ENCODE data around the gene POTEG.
"Not testable (repeated sequence)": the region's sequence is repeated elsewhere in the genome, so short reads cannot be mapped to it uniquely, and the experiment has no call there.

The POTEG gene

DNA sequence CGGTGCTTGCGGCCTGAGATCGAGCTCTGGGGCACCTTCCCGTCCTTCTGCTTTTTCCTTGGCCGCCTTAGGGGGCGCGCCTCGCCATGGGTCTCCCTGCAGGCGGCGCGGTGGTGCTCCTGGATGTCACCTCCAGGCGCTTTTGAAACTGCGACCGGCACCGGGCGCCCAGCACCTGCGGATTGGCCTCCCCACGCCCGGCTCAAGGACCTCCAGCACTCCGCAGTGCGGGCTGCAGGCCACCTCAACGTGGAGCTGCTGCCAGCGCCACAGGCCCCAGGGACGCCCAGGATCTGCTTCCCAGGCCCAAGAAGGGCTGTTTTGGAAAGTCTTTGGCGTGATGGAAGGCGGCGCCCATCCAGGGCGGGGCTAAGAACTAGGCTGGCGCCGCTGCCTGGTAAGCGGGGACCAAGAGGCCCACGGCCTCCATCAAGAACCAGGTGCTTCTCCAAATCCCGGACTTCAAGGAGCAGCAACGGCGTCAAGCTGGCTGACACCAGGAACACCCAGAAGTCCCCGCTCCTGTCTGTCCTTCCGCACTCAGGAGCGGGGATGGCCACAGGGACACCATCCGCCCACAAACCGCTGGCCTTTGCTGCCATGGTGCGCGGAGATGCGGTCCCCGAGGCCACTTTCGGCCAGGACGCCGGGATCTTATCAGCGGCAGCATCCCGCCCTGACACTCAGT is 61.2 kb downstream of the POTEG start:
- not testable (repeated sequence) for DNase-seq

DNA sequence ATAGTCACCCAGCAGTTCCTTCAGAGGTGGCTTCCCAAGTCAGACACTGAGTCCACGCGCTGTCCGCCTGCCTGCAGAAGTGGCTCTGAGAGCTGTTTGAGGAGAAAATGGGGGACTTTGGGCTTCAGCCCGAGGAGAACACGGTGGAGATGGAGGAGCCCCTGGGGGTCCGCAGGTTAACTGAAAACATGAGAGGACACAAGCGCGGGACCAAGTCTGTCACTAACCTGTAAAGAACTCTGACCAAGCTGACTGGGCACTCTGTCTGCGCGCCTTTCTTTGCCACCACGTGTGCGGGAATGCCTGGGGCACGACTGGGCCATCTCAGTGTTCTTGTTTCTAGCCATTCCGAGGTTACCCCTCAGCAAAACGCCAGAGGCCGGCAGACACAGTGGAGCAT is 62.4 kb downstream of the POTEG start:
- not testable (repeated sequence) for DNase-seq

DNA sequence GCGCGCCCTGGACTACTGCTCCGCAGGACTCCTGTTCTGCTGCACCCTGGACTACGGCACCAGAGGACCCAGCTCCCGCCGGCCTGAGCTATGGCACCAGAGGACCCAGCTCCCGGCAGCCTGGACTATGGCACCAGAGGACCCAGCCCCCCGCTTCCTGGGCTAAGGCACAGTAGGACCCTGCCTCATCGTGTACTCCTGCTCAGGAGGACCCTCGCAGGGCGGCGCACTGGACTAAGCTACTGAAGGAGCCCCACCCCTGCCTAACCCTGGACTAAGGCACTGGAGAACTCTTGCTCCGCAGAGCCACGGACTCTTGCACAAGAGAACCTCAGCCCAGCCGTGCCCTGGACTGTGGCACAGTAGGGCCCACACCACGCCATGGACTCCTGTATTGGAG is 71.3 kb downstream of the POTEG start:
- DNase-seq, result not testable (repeated sequence)

- DNase-seq, result not testable (repeated sequence)
Observed at GRCh38 chr14:19362323-19362722, 71.8 kb downstream of the POTEG start.

- not testable (repeated sequence) for DNase-seq
Observed at GRCh38 chr14:19361636-19362253, 72.4 kb downstream of the POTEG start.

DNA sequence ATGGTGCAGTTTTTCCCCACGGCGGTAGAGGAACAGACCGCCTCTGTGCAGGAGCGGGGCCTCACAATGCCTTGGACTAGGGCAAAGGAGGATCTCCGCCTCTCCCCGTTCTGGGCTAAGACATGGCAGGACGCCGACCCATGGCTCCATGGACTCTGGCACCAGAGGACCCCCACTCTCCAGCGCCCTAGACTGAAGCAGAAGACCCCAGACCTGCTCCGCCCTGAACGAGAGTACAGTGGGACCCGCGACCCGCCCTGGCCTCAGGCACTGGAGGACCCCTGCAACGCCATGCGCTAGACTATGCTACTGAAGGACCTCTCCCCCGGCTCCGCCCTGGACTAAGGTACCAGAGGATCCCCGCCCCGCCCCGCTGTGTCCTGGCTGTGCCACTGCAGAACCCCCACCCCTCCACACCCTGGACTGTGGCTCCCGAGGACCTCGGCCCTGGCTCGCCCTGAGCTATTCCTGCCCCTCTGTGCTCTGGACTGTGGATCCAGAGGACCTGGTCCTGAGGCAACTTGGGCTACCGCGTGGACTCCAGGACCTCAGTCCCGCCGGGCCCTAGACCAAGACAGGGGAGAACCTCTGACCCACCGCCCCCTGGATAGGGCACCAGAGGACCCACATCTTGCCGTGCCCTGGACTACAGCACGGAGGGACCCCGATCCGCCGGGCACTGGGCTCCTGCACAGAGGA is 73.1 kb downstream of the POTEG start:
- DNase-seq, result not testable (repeated sequence)

Measured in effector CD8-positive, alpha-beta T cell (primary cell).